Left ventricle myocardium inferior (tissue), 1 donor: Measurements from ENCODE around the gene NOL4L. TPM values are rescaled to one million over a fixed set of nuclear protein-coding genes. Genes with fewer than 3 reads are reported as not detected.

Experiments used
- DNase-seq: peaks from one replicate; pipeline ENCODE4 v3.0.0-alpha.2; 2020
- H3K27ac ChIP-seq: fragments of 200-600 bp; replicated peaks from 2 replicates; pipeline ENCODE4 v1.8.0; 2021
- H3K27me3 ChIP-seq: fragments of 200-600 bp; 2 replicates; pipeline ENCODE4 v1.8.0; 2021; ENCODE audit warnings: low read depth
- H3K36me3 ChIP-seq: fragments of 200-600 bp; 2 replicates; pipeline ENCODE4 v1.8.0; 2021
- H3K4me1 ChIP-seq: fragments of 200-600 bp; 2 replicates; pipeline ENCODE4 v1.8.0; 2021
- H3K4me3 ChIP-seq: fragments of 200-600 bp; 2 replicates; pipeline ENCODE4 v1.8.0; 2021; ENCODE audit warnings: mild to moderate bottlenecking, moderate library complexity
- H3K9me3 ChIP-seq: fragments of 200-600 bp; replicated peaks from 2 replicates; pipeline ENCODE4 v1.8.0; 2021
- intact Hi-C: fragments of 100-400 bp; cut with micrococcal nuclease; formaldehyde crosslinking; loops from one replicate; pipeline ENCODE4 v1.11.0; 2022
- total RNA-seq: library from RNA; stranded (reverse); fragmentation: NEBNext Ultra II Directional; extraction: Animal tissue kit (Norgen Biotek cat#: 25700); gene quantifications from one replicate; pipeline ENCODE4 v1.2.1, GENCODE V29; 2021
- TF ChIP-seq, protein P1 (sequence below): fragments of 200-600 bp; IDR thresholded peaks from 2 replicates; pipeline ENCODE4 v1.8.0; 2021; ENCODE audit warnings: antibody characterized with exemption, mild to moderate bottlenecking, borderline replicate concordance
- donor health status: DM: no; HTN: yes; CAD: no; lungs with severe emphysema.

Gene NOL4L
- total RNA-seq, 1 donor from 2014 or later = 5.6 TPM

DNA sequence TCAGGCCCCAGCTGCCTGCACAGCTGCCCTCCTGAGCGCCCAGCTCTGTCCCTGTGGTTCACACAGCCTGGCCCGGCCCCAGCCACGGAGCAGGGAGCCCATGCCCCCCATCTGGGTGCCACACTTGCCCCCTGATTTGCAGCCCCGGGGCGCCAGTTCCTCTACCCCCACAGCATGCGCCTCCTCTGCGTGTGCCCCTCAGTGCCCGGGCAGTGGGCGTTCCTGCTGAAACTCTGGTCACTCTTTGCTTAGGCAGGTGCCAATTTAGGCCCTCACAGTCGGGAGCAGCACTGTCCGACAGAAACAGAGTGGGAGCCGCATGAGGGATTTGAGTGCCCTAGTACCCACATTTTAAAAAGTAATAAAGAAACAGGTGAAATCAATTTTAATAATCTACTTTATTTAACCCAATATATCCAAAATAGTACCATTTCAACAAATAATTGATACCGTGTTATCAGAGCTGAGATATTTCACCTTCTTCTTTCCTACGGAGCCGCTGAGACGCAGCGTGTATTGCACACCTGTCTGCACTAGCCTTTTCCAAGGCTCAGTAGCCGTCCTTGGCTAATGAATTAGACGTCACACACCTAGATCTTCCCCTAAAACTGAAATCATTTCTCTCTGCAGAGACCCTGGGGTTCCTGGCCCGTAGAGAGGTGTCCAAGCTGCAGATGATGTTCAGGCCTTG, 120.6 kb downstream of the NOL4L start:
- Histone ChIP-seq H3K4me3 (no peak overlapping the region), H3K27me3 (no peaks in the 10 kb centered on the region), H3K36me3 (no peaks in the 10 kb centered on the region), H3K27ac (no peak overlapping the region), H3K9me3 (no peaks in the 10 kb centered on the region), H3K4me1 (peaks cover 65% of the 10 kb centered on the region)
- intact Hi-C loops = no loop called here
- no peak for DNase-seq
- TF ChIP-seq, protein P1, sequence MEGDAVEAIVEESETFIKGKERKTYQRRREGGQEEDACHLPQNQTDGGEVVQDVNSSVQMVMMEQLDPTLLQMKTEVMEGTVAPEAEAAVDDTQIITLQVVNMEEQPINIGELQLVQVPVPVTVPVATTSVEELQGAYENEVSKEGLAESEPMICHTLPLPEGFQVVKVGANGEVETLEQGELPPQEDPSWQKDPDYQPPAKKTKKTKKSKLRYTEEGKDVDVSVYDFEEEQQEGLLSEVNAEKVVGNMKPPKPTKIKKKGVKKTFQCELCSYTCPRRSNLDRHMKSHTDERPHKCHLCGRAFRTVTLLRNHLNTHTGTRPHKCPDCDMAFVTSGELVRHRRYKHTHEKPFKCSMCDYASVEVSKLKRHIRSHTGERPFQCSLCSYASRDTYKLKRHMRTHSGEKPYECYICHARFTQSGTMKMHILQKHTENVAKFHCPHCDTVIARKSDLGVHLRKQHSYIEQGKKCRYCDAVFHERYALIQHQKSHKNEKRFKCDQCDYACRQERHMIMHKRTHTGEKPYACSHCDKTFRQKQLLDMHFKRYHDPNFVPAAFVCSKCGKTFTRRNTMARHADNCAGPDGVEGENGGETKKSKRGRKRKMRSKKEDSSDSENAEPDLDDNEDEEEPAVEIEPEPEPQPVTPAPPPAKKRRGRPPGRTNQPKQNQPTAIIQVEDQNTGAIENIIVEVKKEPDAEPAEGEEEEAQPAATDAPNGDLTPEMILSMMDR = no peak

DNA sequence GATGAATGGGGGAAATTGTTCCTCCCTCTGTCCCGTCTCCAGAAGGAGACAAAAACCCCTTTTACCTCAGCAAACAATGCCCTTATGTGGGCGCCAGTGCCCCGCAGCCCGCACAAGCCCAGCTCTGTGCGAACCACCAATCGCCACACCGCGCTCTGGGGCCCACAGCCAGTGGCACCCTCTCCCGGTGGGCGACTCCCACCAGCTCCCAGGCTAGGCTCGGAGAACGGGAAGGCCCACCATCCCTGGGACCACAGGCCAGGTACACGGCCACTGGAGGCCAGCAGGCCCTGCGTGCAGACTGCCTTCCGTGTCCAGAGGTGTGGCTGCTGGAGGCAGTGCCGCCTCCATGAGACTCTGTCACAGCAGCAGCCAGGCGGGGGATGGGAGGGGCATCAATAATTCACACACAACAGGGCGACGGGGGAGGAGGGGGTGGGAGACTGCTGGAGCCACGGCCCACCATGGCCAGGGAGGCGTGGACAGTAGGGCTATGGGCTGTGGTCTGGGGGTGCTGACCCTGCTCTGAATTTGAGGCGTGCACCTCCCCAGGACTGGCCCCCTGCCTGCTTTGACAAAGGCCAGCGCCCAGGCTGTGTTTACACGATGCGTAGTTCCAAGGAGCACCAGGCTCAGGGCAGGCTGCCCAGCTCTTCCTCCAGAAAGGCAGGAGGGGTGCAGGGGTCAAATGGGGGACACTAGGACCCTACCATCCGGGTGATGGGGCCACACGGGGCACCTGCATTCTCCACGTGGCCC, 121.3 kb downstream of the NOL4L start:
- Histone ChIP-seq H3K4me3 (no peak overlapping the region), H3K36me3 (no peaks in the 10 kb centered on the region), H3K9me3 (no peaks in the 10 kb centered on the region), H3K27ac (no peak overlapping the region), H3K4me1 (peaks cover 57% of the 10 kb centered on the region), H3K27me3 (no peaks in the 10 kb centered on the region)
- DNase-seq = peak; percentile 15
- TF ChIP-seq, protein P1 = no peak
- intact Hi-C loops = no loop called here

DNA sequence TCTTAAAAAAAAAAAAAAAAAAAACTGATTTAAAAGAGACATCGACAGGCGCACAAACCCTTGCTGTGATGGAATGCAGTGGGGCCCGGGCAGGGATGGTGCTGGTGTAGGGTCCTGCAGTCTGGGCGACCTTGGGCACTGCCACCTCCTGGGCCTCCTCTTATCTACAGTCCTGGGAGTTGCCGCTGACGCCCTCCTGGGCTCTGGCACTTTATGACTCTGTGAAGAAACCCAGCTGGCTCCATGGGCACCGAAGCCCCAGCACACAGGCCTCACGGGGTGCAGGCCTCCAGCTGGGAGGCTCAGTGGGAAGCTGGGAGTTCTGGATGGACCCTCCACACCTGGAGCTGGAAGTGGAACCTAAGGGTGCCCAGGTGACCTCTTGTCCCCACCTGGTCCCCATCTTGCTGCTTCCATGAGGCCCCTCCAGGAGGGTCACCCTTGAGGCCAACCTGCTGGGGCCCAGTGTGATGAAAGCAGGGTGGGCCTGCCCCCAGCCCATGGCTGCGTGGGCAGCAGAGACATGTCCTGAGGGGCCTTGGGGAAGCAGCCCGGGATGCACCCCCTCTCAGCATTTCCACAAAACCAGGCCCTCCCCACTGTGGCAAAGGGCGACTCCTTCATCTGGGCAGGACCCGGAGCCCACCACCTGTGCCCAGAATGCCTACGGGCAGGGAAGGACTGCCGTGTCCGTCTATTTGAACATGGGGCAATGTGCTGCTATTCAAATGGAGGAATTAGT, 122.1 kb downstream of the NOL4L start:
- Histone ChIP-seq H3K4me3 (no peak overlapping the region), H3K36me3 (no peaks in the 10 kb centered on the region), H3K27me3 (no peaks in the 10 kb centered on the region), H3K27ac (no peak overlapping the region), H3K9me3 (no peaks in the 10 kb centered on the region), H3K4me1 (peaks cover 55% of the 10 kb centered on the region)
- TF ChIP-seq, protein P1 = no peak
- DNase-seq = no peak
- intact Hi-C loops = no loop called here

DNA sequence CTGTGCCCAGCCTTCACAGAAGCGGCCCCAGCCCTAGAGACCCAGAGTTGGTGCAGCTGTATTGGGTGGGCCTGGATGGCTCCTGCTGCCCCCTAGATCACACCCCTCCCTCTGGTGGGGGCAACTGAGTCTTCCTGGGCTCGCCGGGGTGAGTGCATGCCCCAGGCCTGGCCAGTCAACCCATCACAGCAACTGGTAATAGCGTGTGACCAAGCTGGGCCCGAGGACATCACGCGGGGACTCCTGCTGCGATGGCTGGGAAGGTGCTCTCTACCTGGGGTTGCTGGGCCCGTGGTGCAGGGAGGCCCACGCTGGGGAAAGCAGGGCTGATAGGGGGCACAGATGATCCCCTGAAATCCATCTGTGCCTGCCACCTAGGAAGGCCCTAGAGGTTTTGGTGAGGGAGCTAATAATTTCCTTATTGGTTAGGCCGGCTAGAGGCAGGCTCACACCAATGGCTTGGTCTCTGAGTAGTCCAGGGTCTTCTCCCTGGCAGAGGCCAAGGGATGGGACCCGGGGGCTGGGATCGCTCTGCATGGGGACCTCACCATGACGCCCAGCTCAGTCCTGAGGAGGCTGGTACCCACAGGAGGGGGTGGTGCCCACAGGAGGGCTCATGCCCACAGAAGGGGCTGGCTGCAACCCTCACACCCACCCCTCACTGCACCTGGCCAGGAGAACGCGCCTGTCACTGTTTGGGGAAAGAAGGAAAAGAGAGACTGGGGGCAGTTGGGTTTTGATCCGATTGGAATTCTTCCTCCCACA, 123.1 kb downstream of the NOL4L start:
- Histone ChIP-seq H3K9me3 (no peaks in the 10 kb centered on the region), H3K27me3 (no peaks in the 10 kb centered on the region), H3K36me3 (no peaks in the 10 kb centered on the region), H3K27ac (no peak overlapping the region), H3K4me3 (no peak overlapping the region), H3K4me1 (peaks cover 55% of the 10 kb centered on the region)
- TF ChIP-seq, protein P1 = no peak
- DNase-seq = no peak
- intact Hi-C loops = no loop called here

DNA sequence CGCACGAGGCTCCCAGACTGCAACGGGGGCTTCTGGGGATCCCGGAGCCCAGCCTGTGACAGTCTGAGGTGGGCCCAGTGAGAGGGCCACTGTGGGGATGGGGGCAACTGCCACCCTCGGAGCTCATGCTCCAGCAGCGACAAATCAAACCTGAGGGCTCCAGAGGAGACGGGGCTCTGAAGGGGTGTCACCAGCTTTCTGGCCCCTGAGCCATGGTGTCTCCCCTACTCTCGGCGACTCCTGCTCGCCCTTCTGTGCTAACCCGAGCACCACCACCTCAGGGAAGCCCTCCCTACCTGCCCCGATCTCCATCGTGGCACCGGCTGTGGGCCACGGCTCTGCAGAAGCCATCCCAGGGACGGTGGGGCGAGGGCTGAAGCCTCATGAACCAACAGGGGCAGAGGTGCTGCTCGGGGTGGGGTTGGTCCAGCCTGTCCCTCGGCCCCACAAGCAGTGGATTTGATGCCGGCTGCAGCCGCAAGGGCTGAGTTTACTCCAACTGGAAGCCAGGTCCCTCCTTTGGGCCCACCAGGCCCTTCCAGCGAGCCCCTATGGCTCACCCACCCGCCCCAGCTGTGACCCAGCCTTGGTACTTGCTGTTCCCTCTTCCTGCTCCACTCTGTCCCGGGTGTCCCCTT, 124.3 kb downstream of the NOL4L start:
- intact Hi-C loops = no loop called here
- TF ChIP-seq, protein P1 = no peak
- peaks cover 51% of the 10 kb centered on the region for H3K4me1 ChIP-seq

More for the DNA sequence above, 124.3 kb downstream of the NOL4L start:
- Histone ChIP-seq H3K36me3 (no peaks in the 10 kb centered on the region), H3K9me3 (no peaks in the 10 kb centered on the region), H3K27ac (no peak overlapping the region), H3K27me3 (no peaks in the 10 kb centered on the region), H3K4me3 (no peak overlapping the region)
- no peak for DNase-seq
